Smooth muscle cell of bladder (primary cell): ENCODE results near the gene DLGAP4. TPM values are rescaled to one million over a fixed set of nuclear protein-coding genes. Genes with fewer than 3 reads are reported as not detected.

ENCODE experiments used
- total RNA-seq: library from RNA; depleted of rRNA; stranded (reverse); fragments of >200 nt; gene quantifications from 2 replicates; pipeline ENCODE4 v1.2.3, GENCODE V29; 2014

The DLGAP4 gene
- 8.2 and 10.1 TPM in 2 replicates for total RNA-seq

GRCh38 chr20:36305602-36306551, at the start of gene DLGAP4:
DLGAP4 (plus strand) TSS chr20:36306339; CDS start chr20:36431718, 125,379 bp downstream.

GRCh38 chr20:36541227-36541767, 235.2 kb downstream of the DLGAP4 start, which contains the start of gene MYL9:
MYL9 (plus strand) TSS chr20:36541519; CDS start chr20:36544885, 3,366 bp downstream.

GRCh38 chr20:36573103-36573797, 267.1 kb downstream of the DLGAP4 start, which contains the start of gene TGIF2:
TGIF2 (plus strand) TSS chr20:36573597; CDS start chr20:36578775, 5,178 bp downstream.

Other genes starting within 250 kb of the DLGAP4 start
- gene EPB41L1, start 151.6 kb upstream of the DLGAP4 start, total RNA-seq = 14.4 and 24.5 TPM in 2 replicates
- 19.3 and 22.6 TPM in 2 replicates for gene AAR2, start 69.9 kb upstream of the DLGAP4 start, total RNA-seq
- 6.8 and 13.9 TPM in 2 replicates for gene MYL9, start 235.2 kb downstream of the DLGAP4 start, total RNA-seq